CD14-positive monocyte (primary cell): ENCODE measurements around the gene CMTM5. TPM values are rescaled to one million over a fixed set of nuclear protein-coding genes. Genes with fewer than 3 reads are reported as not detected.
A peak's percentile ranks its signal among the peaks of the same experiment; 100 is the strongest.

Experiments
- DNase-seq, 3 donors: peaks; one replicate each; pipeline ENCODE4 v3.0.0-alpha.2; 2011 to 2022
- H2AFZ ChIP-seq: 2 replicates; pipeline ENCODE4 v1.6.0; 2012; ENCODE audit warnings: mild to moderate bottlenecking, low read depth, low read length, inconsistent platforms; ENCODE audit not compliant: insufficient read depth, poor library complexity, severe bottlenecking
- H3K27ac ChIP-seq, 2 donors: 1 replicate in 1 of 2; 2 replicates in 1 of 2; pipeline ENCODE4 v1.5.1; 2012 to 2013; ENCODE audit warnings: low read length in 2 of 2, control low read depth in 1 of 2, inconsistent platforms in 1 of 2, low read depth in 1 of 2, mild to moderate bottlenecking in 1 of 2
- H3K27me3 ChIP-seq, 2 donors: one replicate each; pipeline versions ENCODE4 v1.6.0 to v1.6.1; 2011 to 2013; ENCODE audit warnings: low read length in 2 of 2; ENCODE audit not compliant: control insufficient read depth in 2 of 2, insufficient read depth in 2 of 2
- H3K36me3 ChIP-seq, 2 donors: replicated peaks in 1 of 2; 1 replicate in 1 of 2; 2 replicates in 1 of 2; pipeline versions ENCODE4 v1.5.1 to v1.6.1; 2012 to 2013; ENCODE audit warnings: low read length in 2 of 2, control low read depth in 1 of 2, inconsistent platforms in 1 of 2, mild to moderate bottlenecking in 1 of 2; ENCODE audit not compliant: insufficient read depth in 2 of 2, control insufficient read depth in 1 of 2
- H3K4me1 ChIP-seq, 2 donors: 1 replicate in 1 of 2; 2 replicates in 1 of 2; pipeline versions ENCODE4 v1.5.1 to v1.6.1; 2012 to 2013; ENCODE audit warnings: low read length in 2 of 2, control low read depth in 1 of 2, inconsistent platforms in 1 of 2, mild to moderate bottlenecking in 1 of 2, moderate library complexity in 1 of 2; ENCODE audit not compliant: insufficient read depth in 2 of 2, control insufficient read depth in 1 of 2
- H3K4me2 ChIP-seq: replicated peaks from 2 replicates; pipeline ENCODE3; 2012; ENCODE audit warnings: low read length, moderate library complexity, mild to moderate bottlenecking; ENCODE audit not compliant: poor library complexity, severe bottlenecking; ENCODE audit errors: extremely low read depth
- H3K4me3 ChIP-seq, 3 experiments: fragments of 200-600 bp in 1 of 3; sonication (generic) in 1 of 3; replicated peaks in 1 of 3; 1 replicate in 2 of 3; 2 replicates in 1 of 3; pipeline ENCODE4 v1.5.1; 2011 to 2013; ENCODE audit warnings: low read length in 3 of 3, mild to moderate bottlenecking in 3 of 3, control low read depth in 2 of 3, low read depth in 2 of 3, inconsistent platforms in 1 of 3, moderate library complexity in 1 of 3
- H3K79me2 ChIP-seq: 2 replicates; pipeline ENCODE4 v1.6.0; 2012; ENCODE audit warnings: mild to moderate bottlenecking, control low read depth, inconsistent platforms, low read length, moderate library complexity; ENCODE audit not compliant: insufficient read depth
- H3K9ac ChIP-seq: 2 replicates; pipeline ENCODE4 v1.6.0; 2017; ENCODE audit warnings: low read length, mild to moderate bottlenecking; ENCODE audit not compliant: insufficient read depth, poor library complexity, severe bottlenecking
- H3K9me3 ChIP-seq, 2 donors: replicated peaks in 1 of 2; 1 replicate in 1 of 2; 2 replicates in 1 of 2; pipeline versions ENCODE4 v1.5.1 to v1.6.1; 2012 to 2013; ENCODE audit warnings: low read length in 2 of 2, control low read depth in 1 of 2; ENCODE audit not compliant: control insufficient read depth in 1 of 2, insufficient read depth in 1 of 2
- H4K20me1 ChIP-seq: 2 replicates; pipeline ENCODE4 v1.6.0; 2012; ENCODE audit warnings: mild to moderate bottlenecking, low read length, control low read depth, moderate library complexity; ENCODE audit not compliant: insufficient read depth
- H3K27ac Mint-ChIP-seq, 7 donors: one replicate each; pipeline ENCODE4 v1.8.0; 2020; ENCODE audit warnings: mild to moderate bottlenecking in 7 of 7, mixed read lengths in 7 of 7, moderate library complexity in 6 of 7, inconsistent platforms in 2 of 7
- H3K27me3 Mint-ChIP-seq, 3 donors: one replicate each; pipeline ENCODE4 v1.8.0; 2021 to 2022; ENCODE audit warnings: low read depth in 3 of 3, mild to moderate bottlenecking in 3 of 3, mixed read lengths in 3 of 3, moderate library complexity in 3 of 3, inconsistent platforms in 1 of 3
- H3K36me3 Mint-ChIP-seq, 2 donors: one replicate each; pipeline ENCODE4 v1.8.0; 2020; ENCODE audit warnings: mixed read lengths in 2 of 2, inconsistent platforms in 1 of 2, mild to moderate bottlenecking in 1 of 2
- H3K4me1 Mint-ChIP-seq: one replicate; pipeline ENCODE4 v1.8.0; 2020; ENCODE audit warnings: mild to moderate bottlenecking, mixed read lengths
- H3K4me3 Mint-ChIP-seq, 2 donors: one replicate each; pipeline ENCODE4 v1.8.0; 2020; ENCODE audit warnings: mild to moderate bottlenecking in 2 of 2, mixed read lengths in 2 of 2, moderate library complexity in 1 of 2
- H3K9me3 Mint-ChIP-seq, 7 donors: one replicate each; pipeline ENCODE4 v1.8.0; 2020 to 2022; ENCODE audit warnings: mixed read lengths in 7 of 7, mild to moderate bottlenecking in 6 of 7, moderate library complexity in 6 of 7, inconsistent platforms in 2 of 7
- CTCF ChIP-seq: fragments of 200-600 bp; IDR thresholded peaks from one replicate; pipeline ENCODE4 v1.8.0; 2022; ENCODE audit warnings: antibody characterized with exemption, mild to moderate bottlenecking
- WGBS: methylation state at CpG from one replicate; pipeline ENCODE4 v1.1.5; 2013; ENCODE audit warnings: missing lambda C conversion rate; ENCODE audit not compliant: insufficient coverage; 5-methylcytosine and 5-hydroxymethylcytosine counted together
- intact Hi-C, 2 donors: fragments of 100-400 bp; cut with micrococcal nuclease; formaldehyde crosslinking; loops; one replicate each; pipeline versions ENCODE4 v1.15.0 to v1.15.1; 2023
- polyA plus RNA-seq, 3 donors: library from polyadenylated mRNA; depleted of rRNA in 1 of 3; unstranded in 2 of 3; stranded (reverse) in 1 of 3; fragments of 300-500 nt in 2 of 3; fragments of >200 nt in 1 of 3; fragmentation: Illumina TruSeq in 2 of 3; gene quantifications; 1 replicate in 2 of 3; 2 replicates in 1 of 3; pipeline ENCODE4 v1.2.3, GENCODE V29; 2012 to 2021

Gene CMTM5
- polyA plus RNA-seq, 3 donors: 0.93 to 1.1 TPM; not detected in 1

GRCh38 chr14:23407516-23408306, 30.9 kb downstream of the CMTM5 start, which contains the start of gene MYH6:
Gene MYH6, minus strand, starts transcription at chr14:23408273. Its CDS starts 1,050 bp downstream, at chr14:23407223.
- H3K27me3 Mint-ChIP-seq: peaks cover 3 to 27% (median 3%) of the 10 kb centered on the region in 3 donors
- peak within 1 kb of the TSS in 1 of 7 donors; percentile 55 for H3K27ac Mint-ChIP-seq
- Histone ChIP-seq H3K79me2 (no peaks in the 10 kb centered on the region), H3K4me1 (peaks cover 0 to 3% of the 10 kb centered on the region in 2 donors), H3K27ac (no peak within 1 kb of the TSS), H3K9me3 (no peaks in the 10 kb centered on the region), H3K9ac (no peak within 1 kb of the TSS), H3K4me3 (no peak within 1 kb of the TSS), H3K27me3 (no peaks in the 10 kb centered on the region), H3K4me2 (no peak within 1 kb of the TSS), H4K20me1 (no peaks in the 10 kb centered on the region), H2AFZ (no peak within 1 kb of the TSS), H3K36me3 (no peaks in the 10 kb centered on the region)
- DNase-seq: no peak
- peaks cover 7% of the 10 kb centered on the region for H3K4me1 Mint-ChIP-seq
- H3K36me3 Mint-ChIP-seq: no peaks in the 10 kb centered on the region
- no peaks in the 10 kb centered on the region for H3K9me3 Mint-ChIP-seq
- no peak within 1 kb of the TSS for H3K4me3 Mint-ChIP-seq
- no peak for TF ChIP-seq CTCF
- intact Hi-C loops: no loop called here
- 88% methylated on average over 14 of the region's 15 CpGs for WGBS

GRCh38 chr14:23408307-23408630, 31.4 kb downstream of the CMTM5 start:
- no peak overlapping the region for H3K4me3 ChIP-seq
- 100% methylated on average over 1 of the region's 5 CpGs for WGBS
- no peak overlapping the region for H2AFZ ChIP-seq
- Mint-ChIP-seq H3K9me3 (no peaks in the 10 kb centered on the region), H3K4me1 (peaks cover 1% of the 10 kb centered on the region), H3K27ac (no peak overlapping the region), H3K36me3 (no peaks in the 10 kb centered on the region), H3K27me3 (peaks cover 2 to 30% (median 3%) of the 10 kb centered on the region in 3 donors), H3K4me3 (no peak overlapping the region)
- H3K79me2 ChIP-seq: no peaks in the 10 kb centered on the region
- no peak overlapping the region for H3K27ac ChIP-seq
- H3K4me1 ChIP-seq: no peaks in the 10 kb centered on the region
- no peaks in the 10 kb centered on the region for H3K9me3 ChIP-seq
- no peaks in the 10 kb centered on the region for H3K36me3 ChIP-seq
- intact Hi-C loops: no loop called here
- H3K9ac ChIP-seq: no peak overlapping the region
- no peaks in the 10 kb centered on the region for H3K27me3 ChIP-seq
- no peaks in the 10 kb centered on the region for H4K20me1 ChIP-seq
- TF ChIP-seq CTCF: no peak
- no peak overlapping the region for H3K4me2 ChIP-seq
- no peak for DNase-seq
